GM12878 (cell line): ENCODE results near the gene ELAPOR1. TPM values are rescaled to one million over a fixed set of nuclear protein-coding genes. Genes with fewer than 3 reads are reported as not detected.

Experiments
- ATAC-seq: fragments of 200-7000 bp; cut with Tn5 transposase; 3 replicates; pipeline ENCODE4 v1.9.1; 2020; ENCODE audit warnings: mild to moderate bottlenecking, moderate library complexity
- BruUV-seq: library from RNA; stranded (reverse); fragments of 400-500 nt; replicated peaks from 2 replicates; lab custom pipeline; 2021; lab: Mats Ljungman, UMichigan
- CTCF ChIA-PET: fragments of 300-600 bp; sonication (Branson Sonifier 250); formaldehyde crosslinking; extraction: SDS; loops from one replicate; lab custom pipeline; 2021; ENCODE audit warnings: inconsistent platforms; lab: Yijun Ruan, JAX
- POLR2A ChIA-PET: fragments of 350-600 bp; formaldehyde crosslinking; extraction: SDS; loops from one replicate; lab custom pipeline; 2021; ENCODE audit warnings: inconsistent platforms; lab: Charles Lee
- RAD21 ChIA-PET: fragments of 300-600 bp; sonication (Branson Sonifier 250); formaldehyde crosslinking; loops from one replicate; lab custom pipeline; 2023; ENCODE audit warnings: antibody characterized with exemption; ENCODE audit not compliant: unreplicated experiment; lab: Charles Lee
- SMC1A ChIA-PET: fragments of 300-600 bp; sonication (Branson Sonifier 250); formaldehyde crosslinking; loops from one replicate; lab custom pipeline; 2023; ENCODE audit not compliant: unreplicated experiment, uncharacterized antibody; lab: Charles Lee
- DNase-seq: peaks from one replicate; pipeline ENCODE4 v3.0.0-alpha.2; 2011; ENCODE audit warnings: low read depth, low spot score
- FAIRE-seq: peaks from 3 replicates; lab custom pipeline; 2011; peaks lifted over from hg19 to GRCh38; lab: Jason Lieb, UNC
- H2AFZ ChIP-seq: 2 replicates; pipeline ENCODE4 v1.6.0; 2011; ENCODE audit warnings: low read depth, low read length, control low read depth; ENCODE audit not compliant: control insufficient read depth
- H3K27ac ChIP-seq: 2 replicates; pipeline ENCODE4 v1.5.1; 2011; ENCODE audit warnings: control low read depth; ENCODE audit not compliant: control insufficient read depth, insufficient read depth
- H3K27me3 ChIP-seq, 2 experiments: replicated peaks in 1 of 2; 2 replicates each; pipeline versions ENCODE4 v1.6.0 to v1.6.1; 2011; ENCODE audit warnings: low read length in 1 of 2; ENCODE audit not compliant: control insufficient read depth in 2 of 2, insufficient read depth in 2 of 2
- H3K36me3 ChIP-seq, 2 experiments: 2 replicates each; pipeline ENCODE4 v1.5.1; 2011; ENCODE audit warnings: low read length in 1 of 2; ENCODE audit not compliant: control insufficient read depth in 2 of 2, insufficient read depth in 2 of 2
- H3K4me1 ChIP-seq: 2 replicates; pipeline ENCODE4 v1.6.1; 2011; ENCODE audit warnings: mild to moderate bottlenecking, low read length, moderate library complexity, mixed read lengths; ENCODE audit not compliant: control insufficient read depth, insufficient read depth
- H3K4me2 ChIP-seq: 2 replicates; pipeline ENCODE4 v1.6.0; 2011; ENCODE audit warnings: control low read depth; ENCODE audit not compliant: control insufficient read depth, insufficient read depth
- H3K4me3 ChIP-seq: fragments of 200-600 bp; sonication (generic); 2 replicates; pipeline ENCODE4 v1.5.1; 2016
- H3K79me2 ChIP-seq: 2 replicates; pipeline ENCODE4 v1.6.0; 2011; ENCODE audit warnings: low read length; ENCODE audit not compliant: control insufficient read depth, insufficient read depth
- H3K9ac ChIP-seq: 2 replicates; pipeline ENCODE4 v1.8.0; 2011; ENCODE audit warnings: low read length, control low read depth, mixed read lengths; ENCODE audit not compliant: control insufficient read depth, insufficient read depth
- H3K9me3 ChIP-seq: replicated peaks from 3 replicates; pipeline ENCODE4 v1.5.1; 2011; ENCODE audit warnings: mild to moderate bottlenecking, low read length; ENCODE audit not compliant: control insufficient read depth, insufficient read depth
- H4K20me1 ChIP-seq: 2 replicates; pipeline ENCODE4 v1.6.0; 2011; ENCODE audit not compliant: control insufficient read depth, insufficient read depth
- ASH2L ChIP-seq: fragments of 300-600, 200-600 bp; sonication (generic); IDR thresholded peaks from 2 replicates; pipeline ENCODE4 v1.6.1; 2017; ENCODE audit warnings: low read depth, mild to moderate bottlenecking, borderline replicate concordance
- BCL11A ChIP-seq: IDR thresholded peaks from 2 replicates; pipeline ENCODE4 v1.6.1; 2011; ENCODE audit warnings: low read depth, low read length
- CBFB ChIP-seq: IDR thresholded peaks from 2 replicates; pipeline ENCODE4 v1.6.1; 2016; ENCODE audit warnings: antibody characterized with exemption, low read depth
- CEBPB ChIP-seq, 2 experiments: fragments of 150-350 bp in 1 of 2; IDR thresholded peaks; 2 replicates each; pipeline ENCODE4 v1.6.1; 2012 to 2014; ENCODE audit warnings: low read depth in 2 of 2, low read length in 2 of 2, borderline replicate concordance in 1 of 2, inconsistent platforms in 1 of 2
- CEBPZ ChIP-seq: fragments of 150-350 bp; IDR thresholded peaks from 2 replicates; pipeline ENCODE4 v1.6.1; 2016; ENCODE audit warnings: low read depth, low read length
- CREM ChIP-seq: IDR thresholded peaks from 2 replicates; pipeline ENCODE4 v1.6.1; 2014; ENCODE audit warnings: antibody characterized with exemption, low read depth
- E2F8 ChIP-seq: fragments of 450-650 bp; IDR thresholded peaks from 2 replicates; pipeline ENCODE4 v1.6.1; 2018; ENCODE audit warnings: mild to moderate bottlenecking, low read depth, moderate library complexity; ENCODE audit not compliant: partially characterized antibody
- FOS ChIP-seq: IDR thresholded peaks from 3 replicates; pipeline ENCODE4 v1.6.1; 2011; ENCODE audit warnings: borderline replicate concordance; ENCODE audit not compliant: insufficient read length; ENCODE audit errors: extremely low read depth
- HCFC1 ChIP-seq: fragments of 150-350 bp; IDR thresholded peaks from 2 replicates; pipeline ENCODE4 v1.6.1; 2014; ENCODE audit warnings: low read length
- IRF4 ChIP-seq: IDR thresholded peaks from 2 replicates; pipeline ENCODE4 v1.6.1; 2011; ENCODE audit warnings: low read depth, low read length
- JUNB ChIP-seq: IDR thresholded peaks from 2 replicates; pipeline ENCODE4 v1.6.1; 2016; ENCODE audit warnings: antibody characterized with exemption, mild to moderate bottlenecking
- KLF5 ChIP-seq: fragments of 450-650 bp; IDR thresholded peaks from 2 replicates; pipeline ENCODE4 v1.6.1; 2014; ENCODE audit warnings: mild to moderate bottlenecking; ENCODE audit not compliant: partially characterized antibody
- LARP7 ChIP-seq: fragments of 450-650 bp; IDR thresholded peaks from 2 replicates; pipeline ENCODE4 v1.6.1; 2017; ENCODE audit warnings: mild to moderate bottlenecking
- NFYA ChIP-seq: IDR thresholded peaks from 2 replicates; pipeline ENCODE4 v1.6.1; 2011; ENCODE audit warnings: low read depth, mild to moderate bottlenecking, low read length, improper control_type of control experiment, borderline replicate concordance
- PAX8 ChIP-seq: fragments of 450-650 bp; IDR thresholded peaks from 2 replicates; pipeline ENCODE4 v1.6.1; 2017; ENCODE audit warnings: mild to moderate bottlenecking, moderate library complexity
- POLR2AphosphoS5 ChIP-seq: IDR thresholded peaks from 2 replicates; pipeline ENCODE4 v1.6.1; 2011; ENCODE audit warnings: mild to moderate bottlenecking, low read length, inconsistent platforms
- SIX5 ChIP-seq: IDR thresholded peaks from 2 replicates; pipeline ENCODE4 v1.6.1; 2011; ENCODE audit warnings: mild to moderate bottlenecking, low read depth, low read length, moderate library complexity; ENCODE audit not compliant: severe bottlenecking
- SKIL ChIP-seq: fragments of 450-650 bp; IDR thresholded peaks from 2 replicates; pipeline ENCODE4 v1.6.1; 2017; ENCODE audit warnings: mild to moderate bottlenecking, low read depth, inconsistent platforms; ENCODE audit not compliant: poor library complexity, severe bottlenecking
- SP1 ChIP-seq: IDR thresholded peaks from one replicate; pipeline ENCODE4 v1.6.1; 2011; ENCODE audit warnings: low read depth, low read length
- WGBS: methylation state at CpG from one replicate; pipeline ENCODE4 v1.1.6; 2016; ENCODE audit warnings: low lambda C conversion rate; ENCODE audit not compliant: insufficient replicate concordance, insufficient coverage; ENCODE audit errors: missing lambda C conversion rate; 5-methylcytosine and 5-hydroxymethylcytosine counted together
- in situ Hi-C: fragments of 300-500 bp; cut with MboI; formaldehyde crosslinking; loops from 9 replicates; pipeline ENCODE4 v1.14.3; 2018; ENCODE audit warnings: mixed read lengths
- intact Hi-C: fragments of 100-400 bp; cut with micrococcal nuclease; formaldehyde crosslinking; loops from one replicate; pipeline ENCODE4 v1.14.2; 2022; ENCODE audit not compliant: unreplicated experiment
- polyA plus RNA-seq, 11 experiments: library from polyadenylated mRNA; depleted of rRNA in 4 of 11; unstranded in 6 of 11; stranded (reverse) in 5 of 11; fragments of >200 nt; fragmentation: Nextera tagmentation in 4 of 11; fragmentation: Illumina TruSeq in 1 of 11; extraction: Ambion mirVana in 4 of 11; extraction: Trizol in 1 of 11; gene quantifications; 1 replicate in 1 of 11; 2 replicates in 10 of 11; pipeline versions ENCODE4 v1.2.1 to v1.2.3, GENCODE V29; 2011 to 2016; ENCODE audit warnings: inconsistent platforms in 2 of 11, missing spikeins in 2 of 11, low read depth in 1 of 11
- total RNA-seq, 4 experiments: library from RNA; depleted of rRNA in 3 of 4; stranded (reverse); fragments of >200 nt in 3 of 4; fragmentation: Illumina TruSeq in 1 of 4; extraction: Trizol in 1 of 4; gene quantifications; 2 replicates each; pipeline versions ENCODE4 v1.2.1 to v1.2.3, GENCODE V29; 2013 to 2021

Gene ELAPOR1
- total and polyA plus RNA-seq, 10 of the 15 experiments (the other 5 are each of a cell fraction or from before 2014, with no cell fraction given), result 0.04 to 2.1 (median 0.19) TPM; not detected in 2

GRCh38 chr1:109069294-109069693 lies 44.6 kb upstream of the ELAPOR1 start:
- ChIA-PET CTCF (interaction anchor here (0.7 to 2.3 kb wide), 3 partner anchors 30 to 423 kb away, joined by 3 to 8 read pairs (median 5); a partner anchor contains a TSS), RAD21 (no interaction called here), POLR2A (no interaction called here), SMC1A (no interaction called here)
- no peaks in the 10 kb centered on the region for H3K27me3 ChIP-seq
- TF ChIP-seq CEBPZ (no peak), SP1 (no peak), JUNB (no peak), SIX5 (no peak), FOS (no peak), ASH2L (no peak), E2F8 (no peak), BCL11A (no peak), CBFB (no peak), PAX8 (no peak), CEBPB (IDR thresholded peaks at IDR 0.05; ENCODE audit: borderline replicate concordance in 1 of 2, low read depth in 2 of 2, low read length in 2 of 2) (no peak), POLR2AphosphoS5 (no peak), HCFC1 (no peak), LARP7 (no peak), CREM (no peak), IRF4 (no peak), NFYA (no peak), KLF5 (no peak), SKIL (no peak)
- DNase-seq (no peak), FAIRE-seq (no peak), ATAC-seq (no peak)
- no TSS peak for BruUV-seq
- no peaks in the 10 kb centered on the region for H3K9me3 ChIP-seq
- no peak overlapping the region for H3K9ac ChIP-seq
- H3K4me2 ChIP-seq, result no peak overlapping the region
- 100% methylated on average over 1 of the region's 1 CpG for WGBS
- no peaks in the 10 kb centered on the region for H3K4me1 ChIP-seq
- no peak overlapping the region for H3K4me3 ChIP-seq
- in situ Hi-C loops (no loop called here), intact Hi-C loops (no loop called here)
- no peak overlapping the region for H3K27ac ChIP-seq
- H3K79me2 ChIP-seq, result no peaks in the 10 kb centered on the region
- H4K20me1 ChIP-seq, result no peaks in the 10 kb centered on the region
- no peak overlapping the region for H2AFZ ChIP-seq
- H3K36me3 ChIP-seq, result peaks cover 0 to 6% of the 10 kb centered on the region in 2 experiments; a peak in 1 of 4 replicates
